K562 (cell line): Measurements from ENCODE around the gene ATE1. TPM values are rescaled to one million over a fixed set of nuclear protein-coding genes. Genes with fewer than 3 reads are reported as not detected.

Experiments used
- ATAC-seq: fragments of 200-7000 bp; cut with Tn5 transposase; 3 replicates; pipeline ENCODE4 v1.9.1; 2020; ENCODE audit warnings: moderate library complexity
- BruUV-seq: library from RNA; stranded (reverse); fragments of 400-500 nt; replicated peaks from 2 replicates; lab custom pipeline; 2021; lab: Mats Ljungman, UMichigan
- CTCF ChIA-PET: fragments of 300-600 bp; formaldehyde crosslinking; extraction: SDS; loops from one replicate; lab custom pipeline; 2021; ENCODE audit warnings: low intra/inter-chr PET ratio; lab: Yijun Ruan, JAX
- POLR2A ChIA-PET: fragments of 300-600, 350-650 bp; sonication (Branson Sonifier 250); formaldehyde crosslinking; extraction: SDS; loops from one replicate; lab custom pipeline; 2021; ENCODE audit warnings: antibody characterized with exemption, inconsistent platforms; lab: Yijun Ruan, JAX
- DNase-seq, 4 experiments: peaks; one replicate each; pipeline versions ENCODE4 v3.0.0 to v3.0.0-alpha.2; 2011 to 2018; ENCODE audit warnings: low spot score in 3 of 4, mixed read lengths in 3 of 4; ENCODE audit errors: extremely low read depth in 1 of 4
- FAIRE-seq: peaks from 2 replicates; lab custom pipeline; 2011; peaks lifted over from hg19 to GRCh38; lab: Jason Lieb, UNC
- H2AFZ ChIP-seq: 2 replicates; pipeline ENCODE4 v1.6.0; 2011; ENCODE audit warnings: low read depth, low read length, control low read depth, inconsistent platforms
- H3K27ac ChIP-seq: fragments of 200-600 bp; 3 replicates; pipeline ENCODE4 v1.8.0; 2011; ENCODE audit warnings: low read depth, mild to moderate bottlenecking, control low read depth, inconsistent platforms, low read length, moderate library complexity, mixed read lengths; ENCODE audit errors: extremely low read depth
- H3K27me3 ChIP-seq, 2 experiments: fragments of 300-600 bp in 1 of 2; 2 replicates in 1 of 2; 3 replicates in 1 of 2; pipeline versions ENCODE4 v1.6.0 to v1.8.0; 2011; ENCODE audit warnings: inconsistent platforms in 2 of 2, low read length in 2 of 2, mild to moderate bottlenecking in 1 of 2, mixed read lengths in 1 of 2, moderate library complexity in 1 of 2; ENCODE audit not compliant: control insufficient read depth in 2 of 2, insufficient read depth in 2 of 2
- H3K36me3 ChIP-seq: fragments of 300-600 bp; 3 replicates; pipeline ENCODE4 v1.8.0; 2011; ENCODE audit warnings: mild to moderate bottlenecking, low read length, inconsistent platforms; ENCODE audit not compliant: control insufficient read depth, insufficient read depth
- H3K4me1 ChIP-seq, 2 experiments: fragments of 200-600 bp in 1 of 2; replicated peaks in 1 of 2; 2 replicates in 1 of 2; 3 replicates in 1 of 2; pipeline versions ENCODE4 v1.5.1 to v1.8.0; 2011; ENCODE audit warnings: inconsistent platforms in 2 of 2, low read length in 2 of 2, mild to moderate bottlenecking in 1 of 2, mixed read lengths in 1 of 2, moderate library complexity in 1 of 2; ENCODE audit not compliant: control insufficient read depth in 2 of 2, insufficient read depth in 2 of 2
- H3K4me2 ChIP-seq: 2 replicates; pipeline ENCODE4 v1.6.1; 2011; ENCODE audit warnings: low read length, control low read depth, inconsistent platforms, mixed read lengths; ENCODE audit not compliant: insufficient read depth
- H3K4me3 ChIP-seq: fragments of 200-600 bp; sonication (generic), shearing (Covaris generic); 2 replicates; pipeline ENCODE4 v1.5.1; 2016; ENCODE audit warnings: control low read depth, inconsistent platforms
- H3K79me2 ChIP-seq: fragments of 200-600 bp; 3 replicates; pipeline ENCODE4 v1.8.0; 2011; ENCODE audit warnings: low read length, inconsistent platforms; ENCODE audit not compliant: control insufficient read depth, insufficient read depth
- H3K9ac ChIP-seq, 2 experiments: 2 replicates each; pipeline versions ENCODE4 v1.6.0 to v1.6.1; 2011; ENCODE audit warnings: low read depth in 2 of 2, low read length in 2 of 2, control low read depth in 1 of 2, inconsistent platforms in 1 of 2, mild to moderate bottlenecking in 1 of 2, mixed read lengths in 1 of 2; ENCODE audit not compliant: insufficient read depth in 1 of 2
- H3K9me1 ChIP-seq: one replicate; pipeline ENCODE4 v1.6.0; 2011; ENCODE audit warnings: inconsistent platforms, mild to moderate bottlenecking, low read length, moderate library complexity; ENCODE audit not compliant: control insufficient read depth, insufficient read depth
- H3K9me3 ChIP-seq: replicated peaks from 2 replicates; pipeline ENCODE4 v1.5.1; 2011; ENCODE audit warnings: low read depth, low read length, inconsistent platforms; ENCODE audit not compliant: control insufficient read depth, insufficient read depth
- H4K20me1 ChIP-seq: replicated peaks from 2 replicates; pipeline ENCODE4 v1.6.1; 2011; ENCODE audit warnings: low read length, inconsistent platforms, mixed read lengths; ENCODE audit not compliant: control insufficient read depth, insufficient read depth
- FOXP4 ChIP-seq: sonication (generic); formaldehyde crosslinking; IDR thresholded peaks from 2 replicates; pipeline ENCODE4 v1.8.0; 2022; ENCODE audit warnings: mild to moderate bottlenecking, missing genetic modification reagents, borderline replicate concordance
- HINFP ChIP-seq: fragments of 450-650 bp; conservative IDR thresholded peaks from 2 replicates; pipeline ENCODE4 v1.6.1; 2016; ENCODE audit warnings: missing genetic modification characterization, low read depth, mild to moderate bottlenecking, control low read depth, missing compliant biosample characterization
- NBN ChIP-seq: fragments of 450-650 bp; IDR thresholded peaks from 2 replicates; pipeline ENCODE4 v1.6.1; 2016; ENCODE audit warnings: low read depth, mild to moderate bottlenecking
- PATZ1 ChIP-seq: fragments of 250-450 bp; sonication (Bioruptor Pico); IDR thresholded peaks from 2 replicates; pipeline ENCODE4 v1.5.0; 2020; ENCODE audit warnings: mild to moderate bottlenecking, borderline replicate concordance
- PRPF4 ChIP-seq: fragments of 200-400 bp; formaldehyde crosslinking; IDR thresholded peaks from one replicate; pipeline ENCODE4 v1.6.1; 2017; ENCODE audit warnings: low read length, low read depth, mild to moderate bottlenecking; ENCODE audit not compliant: insufficient read depth, poor library complexity, severe bottlenecking
- TARDBP ChIP-seq: fragments of 450-650 bp; IDR thresholded peaks from 2 replicates; pipeline ENCODE4 v1.6.1; 2016
- ZBTB7A ChIP-seq: IDR thresholded peaks from 2 replicates; pipeline ENCODE4 v1.6.1; 2011; ENCODE audit warnings: low read depth, mild to moderate bottlenecking, low read length, moderate library complexity, borderline replicate concordance; ENCODE audit not compliant: control insufficient read depth
- ZFP36 ChIP-seq: fragments of 150-350 bp; IDR thresholded peaks from 2 replicates; pipeline ENCODE4 v1.6.1; 2018; ENCODE audit warnings: low read length, low read depth; ENCODE audit not compliant: partially characterized antibody
- ZNF140 ChIP-seq: fragments of 250-450 bp; sonication (Bioruptor Pico); IDR thresholded peaks from 2 replicates; pipeline ENCODE4 v1.8.0; 2021; ENCODE audit warnings: moderate library complexity, mild to moderate bottlenecking, inconsistent platforms
- ZNF143 ChIP-seq: sonication (generic); formaldehyde crosslinking; IDR thresholded peaks from 2 replicates; pipeline ENCODE4 v1.9.0; 2022; ENCODE audit warnings: mild to moderate bottlenecking, missing genetic modification reagents
- ZNF23 ChIP-seq: fragments of 250-450 bp; sonication (Bioruptor Pico); IDR thresholded peaks from 2 replicates; pipeline ENCODE4 v1.4.0; 2020; ENCODE audit warnings: mild to moderate bottlenecking
- ZNF395 ChIP-seq: fragments of 200-800 bp; sonication (Bioruptor generic); IDR thresholded peaks from 2 replicates; pipeline ENCODE4 v1.6.1; 2017; ENCODE audit warnings: missing genetic modification characterization, missing compliant biosample characterization
- ZNF583 ChIP-seq: fragments of 250-450 bp; sonication (Bioruptor Pico); IDR thresholded peaks from 2 replicates; pipeline ENCODE4 v1.4.0; 2020
- WGBS: fragments of 100-300 bp; shearing (Covaris generic); methylation state at CpG from one replicate; pipeline ENCODE4 v1.1.6; 2016; ENCODE audit warnings: low coverage, mixed read lengths; ENCODE audit not compliant: insufficient coverage; ENCODE audit errors: missing lambda C conversion rate; 5-methylcytosine and 5-hydroxymethylcytosine counted together
- in situ Hi-C: fragments of 300-500 bp; cut with MboI; formaldehyde crosslinking; loops from 4 replicates; pipeline ENCODE4 v1.15.0; 2018; ENCODE audit warnings: inconsistent platforms, mixed read lengths
- intact Hi-C: fragments of 100-400 bp; cut with micrococcal nuclease; formaldehyde crosslinking; loops from 2 replicates; pipeline ENCODE4 v1.14.2; 2022
- polyA plus RNA-seq, 8 experiments: library from polyadenylated mRNA; depleted of rRNA in 4 of 8; stranded (reverse) in 5 of 8; unstranded in 3 of 8; fragments of >200 nt; fragmentation: Nextera tagmentation in 2 of 8; fragmentation: Illumina TruSeq in 1 of 8; extraction: Ambion mirVana in 2 of 8; extraction: Trizol in 1 of 8; gene quantifications; 2 replicates each; pipeline versions ENCODE4 v1.2.1 to v1.2.3, GENCODE V29; 2011 to 2014; ENCODE audit warnings: inconsistent platforms in 1 of 8, missing spikeins in 1 of 8
- total RNA-seq, 7 experiments: library from RNA; depleted of rRNA in 6 of 7; stranded (reverse); fragments of >200 nt in 6 of 7; fragmentation: Illumina TruSeq in 2 of 7; extraction: Trizol in 2 of 7; gene quantifications; 2 replicates each; pipeline versions ENCODE4 v1.2.1 to v1.2.3, GENCODE V29; 2011 to 2021; ENCODE audit warnings: low replicate concordance in 1 of 7

Gene ATE1
- total and polyA plus RNA-seq, 9 of the 15 experiments (the other 6 are each of a cell fraction or from before 2014, with no cell fraction given): 3.0 to 14.2 (median 8.8) TPM

GRCh38 chr10:121698902-121699301 lies 228.9 kb downstream of the ATE1 start (continued):
- TF ChIP-seq ZFP36: no peak
- no peak for TF ChIP-seq ZNF140
- TF ChIP-seq TARDBP: no peak
- TF ChIP-seq NBN: no peak
- no peak for TF ChIP-seq HINFP
- no peak for TF ChIP-seq ZNF23 (CRISPR knock-in tag)
- no peak for TF ChIP-seq ZNF143 (CRISPR knock-in tag)
- no peak for TF ChIP-seq PRPF4
- TF ChIP-seq ZNF583: no peak
- no peak for TF ChIP-seq ZNF395 (CRISPR knock-in tag)

GRCh38 chr10:121698336-121698735 lies 229.5 kb downstream of the ATE1 start:
- Histone ChIP-seq H3K79me2 (no peaks in the 10 kb centered on the region), H2AFZ (no peak overlapping the region), H3K4me3 (no peak overlapping the region), H3K27me3 (peaks cover 0 to 4% of the 10 kb centered on the region in 2 experiments; a peak in 3 of 5 replicates), H3K36me3 (no peaks in the 10 kb centered on the region), H3K9me3 (no peaks in the 10 kb centered on the region), H4K20me1 (no peaks in the 10 kb centered on the region), H3K27ac (no peak overlapping the region), H3K4me1 (no peaks in the 10 kb centered on the region; a peak in 1 of 5 replicates), H3K9ac (no peak overlapping the region), H3K9me1 (no peaks in the 10 kb centered on the region), H3K4me2 (no peak overlapping the region)
- 0% methylated on average over 7 of the region's 7 CpGs for WGBS
- intact Hi-C loops (no loop called here), in situ Hi-C loops (no loop called here)
- BruUV-seq: no TSS peak
- no peak for ATAC-seq
- CTCF ChIA-PET: no interaction called here
- DNase-seq: no peak
- POLR2A ChIA-PET: no interaction called here
- no peak for FAIRE-seq
- no peak for TF ChIP-seq FOXP4 (CRISPR knock-in tag)
- no peak for TF ChIP-seq ZBTB7A
- no peak for TF ChIP-seq NBN
- no peak for TF ChIP-seq PATZ1 (CRISPR knock-in tag)
